Heart left ventricle (tissue), 13 donors: ENCODE data around the gene MVK.

ENCODE experiments used
- CTCF ChIP-seq, 12 donors: fragments of 200-600 bp; sonication (generic) in 4 of 12; IDR thresholded peaks; one replicate each; pipeline versions ENCODE4 v1.5.0 to v1.8.0; 2018 to 2022; ENCODE audit warnings: antibody characterized with exemption in 12 of 12, mild to moderate bottlenecking in 5 of 12
- POLR2A ChIP-seq, 2 donors: fragments of 450-650 bp; IDR thresholded peaks; one replicate each; pipeline ENCODE4 v1.6.1; 2017; ENCODE audit warnings: antibody characterized with exemption in 2 of 2, mild to moderate bottlenecking in 2 of 2, moderate library complexity in 2 of 2
- donor health status: ischemic (EF 13 %, LVEDD 7.1; RV severe dilation, severe dysfunction).
- donor health status: DM: no; HTN: yes; CAD: no.
- donor health status: DM: no; HTN: no; CAD: no.
- donor health status: ischemic (EF 25% LVEDD 6.9; RV normal size, moderate dysfunction).
- donor health status: ischemic (EF 25% LVEDD 5.7; RV mildly dilated, moderate dysfunction).
- donor health status: ischemic (EF 35%, LVEDD 5.7; RV mildly dilated, moderate dysfunction).
- donor health status: nonischemic (EF 11% LVEDD 7.7; RV severe dilation, severe dysfunction).
- donor health status: DM: yes; HTN: yes; CAD: no.
- donor health status: PGD.
- donor health status: ischemic (EF 29% LVEDD 5.4; RV normal size, mild dysfunction).
- donor health status: nonischemic (EF 23%, LVEDD 6.1; RV moderate dilation, normal function).

GRCh38 chr12:109619002-109619604 lies 45.5 kb downstream of the MVK start:
- TF ChIP-seq POLR2A (IDR thresholded peaks at IDR 0.05) (no peak), CTCF (IDR thresholded peaks at IDR 0.05) (no peak)
